LNCaP clone FGC (cell line): ENCODE results near the gene NRAP.

ENCODE experiments used
- DNase-seq: peaks from one replicate; pipeline ENCODE4 v3.0.0-alpha.2; 2011; ENCODE audit warnings: low read depth
- H3K4me3 ChIP-seq: 2 replicates; pipeline ENCODE4 v1.5.1; 2011; ENCODE audit warnings: mild to moderate bottlenecking, low read depth, low read length, control low read depth
- CTCF ChIP-seq: IDR thresholded peaks from 2 replicates; pipeline ENCODE4 v1.5.1; 2012; ENCODE audit warnings: mild to moderate bottlenecking; ENCODE audit not compliant: control insufficient read depth, insufficient read depth; ENCODE audit errors: extremely low read depth

The NRAP gene

GRCh38 chr10:113628607-113629153 lies 35.2 kb downstream of the NRAP start:
- DNase-seq: no peak
- H3K4me3 ChIP-seq: no peak overlapping the region
- no peak for TF ChIP-seq CTCF

- no peak for DNase-seq
- no peak overlapping the region for H3K4me3 ChIP-seq
- TF ChIP-seq CTCF: no peak
Observed at GRCh38 chr10:113627836-113628235, 36.0 kb downstream of the NRAP start.

- DNase-seq: no peak
- no peak for TF ChIP-seq CTCF
- no peak overlapping the region for H3K4me3 ChIP-seq
Observed at GRCh38 chr10:113626809-113627355, 37.0 kb downstream of the NRAP start.

- DNase-seq: no peak
- no peak for TF ChIP-seq CTCF
- no peak overlapping the region for H3K4me3 ChIP-seq
Observed at GRCh38 chr10:113625461-113626186, 38.2 kb downstream of the NRAP start.

GRCh38 chr10:113622831-113623230 lies 41.0 kb downstream of the NRAP start:
- no peak for DNase-seq
- no peak for TF ChIP-seq CTCF
- no peak overlapping the region for H3K4me3 ChIP-seq

GRCh38 chr10:113621799-113622198 lies 42.0 kb downstream of the NRAP start:
- H3K4me3 ChIP-seq: no peak overlapping the region
- no peak for TF ChIP-seq CTCF
- DNase-seq: no peak

GRCh38 chr10:113620936-113621335 lies 42.9 kb downstream of the NRAP start:
- TF ChIP-seq CTCF: no peak
- no peak for DNase-seq
- no peak overlapping the region for H3K4me3 ChIP-seq
